DMS53 (cell line): ENCODE data around the gene UBE2L5.

ENCODE experiments used
- DNase-seq: peaks from one replicate; lab custom pipeline; 2025; lab: John Stamatoyannopoulos, UW

Gene UBE2L5

DNA sequence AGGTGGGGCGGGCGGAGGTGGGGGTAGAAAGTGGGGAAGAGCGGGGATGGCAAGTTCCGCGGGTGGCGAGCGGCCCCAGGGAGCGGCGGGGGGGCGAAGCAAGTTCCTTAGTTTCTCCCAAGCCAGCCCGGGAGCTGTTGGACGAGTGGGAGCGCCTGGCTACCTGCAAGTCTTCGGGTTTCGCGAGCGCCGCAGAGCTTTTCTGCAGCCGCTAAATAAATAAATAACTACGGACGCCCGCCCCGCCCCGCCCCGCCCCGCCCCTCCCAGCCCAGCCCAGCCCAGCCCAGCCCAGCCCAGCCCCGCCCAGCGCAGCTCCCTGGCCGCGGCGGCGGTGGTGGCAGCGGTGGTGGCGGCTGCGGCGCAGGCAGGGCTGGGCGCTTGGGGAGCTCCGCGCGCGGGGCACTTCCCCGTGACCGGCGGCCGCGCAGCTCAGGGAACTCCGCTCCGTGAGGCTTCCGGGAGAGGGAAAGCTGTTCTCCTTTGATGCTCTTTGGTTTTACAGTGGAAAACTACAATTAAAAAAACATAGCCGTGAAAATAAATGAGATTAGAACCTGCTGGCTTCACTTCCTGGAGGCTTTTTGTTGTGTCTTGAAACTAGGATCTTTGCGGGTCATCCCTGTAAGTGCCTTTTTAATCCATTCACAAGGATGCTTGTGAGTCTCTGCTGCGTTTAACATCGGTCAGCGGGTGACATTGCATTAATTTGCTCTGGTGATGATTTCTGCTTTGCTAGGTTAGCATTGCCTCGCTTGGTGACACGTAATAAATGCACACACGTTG lies at the start of gene UBE2L5:
UBE2L5 (plus strand) TSS at position 440 of the 786 bp plus-strand sequence. CDS start 5,498 bp downstream, outside the sequence.
- DNase-seq: peak; percentile 89

DNA sequence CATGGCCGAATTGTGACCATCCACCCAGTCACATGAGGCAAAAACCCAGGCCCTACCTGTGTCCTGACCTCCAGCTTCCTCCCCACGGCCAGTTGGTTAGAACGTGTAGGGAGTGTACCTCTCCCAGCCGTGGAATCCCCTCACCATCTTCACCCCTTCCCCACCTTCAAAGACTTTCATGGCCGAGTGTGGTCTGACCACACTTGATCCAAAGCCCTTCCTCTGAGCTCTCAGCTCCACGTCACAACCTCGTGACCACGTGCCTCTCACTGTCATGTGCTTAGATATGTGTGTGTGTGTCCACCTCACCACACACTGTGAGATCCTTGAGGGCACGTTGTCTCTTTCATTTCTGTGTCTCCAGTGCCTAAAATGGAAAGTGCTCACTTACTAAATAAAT lies 48.6 kb upstream of the UBE2L5 start:
- no peak for DNase-seq

DNA sequence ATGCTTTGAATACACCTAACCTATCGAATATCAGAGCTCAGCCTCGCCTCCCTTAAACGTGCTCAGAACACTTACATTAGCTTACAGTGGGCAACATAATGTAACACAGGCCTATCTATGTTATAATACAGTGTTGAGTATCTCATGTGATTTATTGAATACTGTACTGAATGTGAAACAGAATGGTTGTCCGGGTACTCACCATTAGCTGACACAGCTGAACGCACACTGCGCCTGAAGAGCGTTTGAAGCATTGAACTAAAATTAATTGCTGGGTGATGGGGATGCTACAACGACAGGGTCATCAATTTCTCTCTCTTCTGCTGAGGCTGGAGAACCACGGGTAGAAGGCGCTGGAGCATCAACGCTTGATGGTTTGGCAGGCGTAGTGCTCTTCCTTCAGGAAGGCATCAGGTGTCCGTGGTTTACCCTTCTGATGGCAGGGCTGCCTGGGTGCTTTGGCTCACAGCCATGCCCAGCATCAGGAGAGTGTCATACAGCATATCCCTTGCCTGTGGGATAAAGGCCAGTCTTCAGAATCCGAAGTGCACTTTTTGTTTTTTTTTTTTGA lies 46.9 kb upstream of the UBE2L5 start:
- DNase-seq: no peak

DNA sequence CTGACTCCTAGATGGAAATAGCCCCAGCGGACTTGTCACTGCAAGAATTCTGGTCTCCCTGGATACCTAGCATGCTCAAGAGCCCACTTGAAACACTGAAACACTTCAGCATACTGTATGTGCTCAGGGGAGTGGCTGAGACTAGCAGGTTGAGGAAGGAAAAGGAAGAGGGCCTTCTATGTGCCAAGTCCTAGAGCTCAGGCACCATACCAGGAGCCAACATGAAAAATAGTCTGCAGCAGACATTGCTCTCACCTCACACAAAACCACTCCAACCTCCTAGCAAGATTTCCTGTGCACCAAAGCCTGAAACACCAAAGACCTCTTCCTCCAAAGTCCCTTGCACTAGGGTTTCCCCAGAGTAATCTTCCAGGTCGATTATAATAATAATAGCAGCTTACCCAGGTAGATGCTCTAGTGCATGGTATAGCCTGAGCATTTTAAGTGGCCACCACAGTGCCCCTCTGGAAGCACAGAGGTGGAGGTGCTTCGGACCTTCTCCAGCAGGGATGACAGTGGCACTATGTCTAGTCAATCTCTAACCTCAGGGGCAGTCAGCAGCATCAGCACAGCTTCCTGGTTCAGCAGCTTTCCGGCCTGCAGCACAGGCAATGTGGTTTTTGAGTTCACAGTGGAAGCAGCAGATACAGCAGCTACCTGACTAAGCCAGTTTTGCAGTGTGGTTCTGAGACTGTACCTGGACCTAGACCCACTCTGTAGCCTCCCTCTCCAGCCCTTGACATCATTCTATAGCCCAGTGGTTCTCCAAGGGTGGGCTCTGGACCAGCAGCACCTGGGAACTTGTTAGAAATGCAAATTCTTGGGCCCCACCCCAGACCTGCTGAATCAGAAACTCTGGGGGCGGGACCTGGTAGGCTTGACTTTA lies 45.6 kb upstream of the UBE2L5 start:
- DNase-seq: peak; percentile 85

DNA sequence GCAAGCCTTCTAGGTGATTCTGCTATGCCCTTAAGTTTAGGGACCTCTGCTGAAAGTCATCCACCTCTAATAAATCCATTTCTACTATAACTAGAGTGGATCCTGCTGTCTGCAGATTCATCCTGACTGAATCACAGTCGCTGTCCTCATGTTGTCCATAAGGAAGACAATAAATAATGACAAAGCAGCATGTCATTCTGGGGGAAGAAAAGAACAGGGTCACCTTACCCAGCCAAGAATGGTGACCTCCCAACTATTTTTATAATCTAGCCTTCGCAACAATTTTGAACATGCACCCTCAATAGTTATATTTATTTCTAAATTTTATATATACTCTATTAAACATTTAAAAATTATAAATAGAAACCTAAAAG lies 45.0 kb upstream of the UBE2L5 start:
- no peak for DNase-seq

DNA sequence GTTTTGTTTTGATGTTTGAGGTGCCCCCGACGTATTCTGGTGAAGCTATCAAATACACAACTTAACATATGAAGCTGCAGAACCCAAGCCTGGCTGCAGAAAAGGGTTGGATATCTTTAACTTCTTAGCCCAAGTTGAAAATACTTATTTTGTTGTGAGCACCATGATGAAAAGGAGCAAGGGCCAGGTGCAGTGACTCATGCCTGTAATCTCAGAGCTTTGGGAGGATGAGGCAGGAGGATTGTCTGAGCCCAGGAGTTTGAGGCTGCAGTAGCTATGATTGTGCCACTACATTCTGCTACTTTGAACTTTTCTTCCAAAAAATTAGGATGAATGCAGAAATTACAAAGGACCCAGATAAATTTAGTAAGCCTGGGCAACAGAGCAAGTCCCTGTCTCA lies 44.1 kb upstream of the UBE2L5 start:
- DNase-seq: no peak

DNA sequence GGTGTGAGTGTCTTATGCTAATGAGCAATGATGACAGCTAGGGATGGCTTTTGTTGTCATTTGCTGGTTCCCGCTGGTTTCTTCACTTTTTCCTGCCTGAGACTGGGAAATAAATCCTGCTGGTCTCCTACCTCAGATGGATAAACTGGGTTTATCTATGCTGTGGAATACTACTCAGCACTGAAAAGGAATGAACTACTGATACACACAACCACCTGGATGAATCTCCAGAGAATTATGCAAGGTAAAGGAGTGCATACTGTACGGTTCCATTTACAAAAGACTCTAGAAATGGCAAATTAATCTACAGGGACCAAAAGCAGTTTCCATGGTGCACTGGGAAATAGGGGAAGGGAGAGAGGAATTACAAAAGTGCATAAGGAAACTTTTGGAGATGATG lies 41.2 kb upstream of the UBE2L5 start:
- no peak for DNase-seq

DNA sequence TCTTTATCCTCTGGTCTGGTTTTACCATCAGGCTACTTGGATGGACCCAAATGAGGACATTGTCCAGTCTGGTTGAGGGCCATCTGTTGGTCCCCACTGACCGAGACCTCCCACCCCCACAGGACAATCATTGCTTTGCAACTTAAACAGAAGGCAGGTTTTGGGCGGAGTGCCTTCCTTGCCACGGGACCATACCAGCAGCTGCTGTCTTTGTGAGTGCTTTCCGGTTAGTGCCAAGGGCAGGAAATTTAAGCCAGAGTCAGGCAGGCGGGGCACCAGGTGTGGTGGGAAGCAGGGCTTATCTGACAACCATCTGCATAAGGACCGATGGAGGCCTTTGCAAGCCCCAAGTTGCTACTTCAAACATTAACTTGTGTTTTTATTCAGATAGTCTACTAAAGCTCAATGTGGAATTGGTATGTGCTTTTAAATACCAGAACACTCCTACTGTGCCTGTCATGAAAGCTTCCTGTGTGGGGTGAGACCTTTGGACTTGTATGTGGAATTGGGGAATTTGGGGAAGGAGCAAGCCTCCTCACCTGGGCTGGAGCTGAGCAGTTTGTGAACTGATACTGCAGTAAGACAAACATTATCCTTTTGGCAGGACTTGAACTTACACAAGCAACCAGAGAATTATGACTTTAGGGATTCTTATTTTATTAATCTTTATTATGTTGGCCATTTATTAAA lies 39.3 kb upstream of the UBE2L5 start:
- no peak for DNase-seq

DNA sequence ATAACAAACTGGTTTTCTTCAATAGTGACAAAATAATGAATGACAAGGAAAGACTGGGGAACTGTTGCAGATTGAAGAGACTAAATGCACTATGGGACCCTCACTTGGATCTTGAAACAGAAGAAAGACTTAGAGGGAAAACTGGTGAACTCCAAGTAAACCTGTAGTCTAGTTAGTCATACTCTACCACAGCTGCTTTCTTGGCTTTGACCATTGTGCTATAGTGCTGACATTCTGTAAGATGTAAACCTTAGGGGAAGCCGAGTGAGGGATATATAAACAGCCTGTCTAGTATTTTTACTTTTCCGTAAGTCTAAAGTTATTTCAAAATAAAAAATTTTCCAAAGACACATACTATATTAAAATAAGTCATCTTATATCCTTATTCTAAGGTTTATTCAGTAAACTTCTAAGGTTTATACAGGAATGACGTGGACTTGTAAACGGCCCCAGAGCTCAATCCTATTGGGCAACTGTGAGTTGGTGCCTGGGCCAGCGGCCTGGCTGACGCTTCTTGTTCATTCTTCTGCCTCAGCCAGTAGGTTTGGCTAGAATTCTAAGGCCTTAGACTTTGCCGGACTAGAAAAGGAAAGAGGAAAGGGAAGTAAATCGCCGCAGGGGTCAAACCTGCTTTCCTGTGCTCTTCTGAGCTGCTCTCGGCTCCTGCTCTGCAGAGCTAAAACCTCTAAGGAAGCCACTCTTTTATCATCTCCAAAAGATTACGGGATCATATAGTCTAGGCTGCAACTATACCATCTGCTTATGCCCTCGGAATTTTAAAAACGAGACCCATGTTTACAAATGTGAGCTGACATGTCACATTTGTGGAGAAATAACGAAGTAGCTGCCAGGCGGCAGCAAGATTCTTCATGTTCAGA lies 33.6 kb upstream of the UBE2L5 start:
- DNase-seq: no peak

DNA sequence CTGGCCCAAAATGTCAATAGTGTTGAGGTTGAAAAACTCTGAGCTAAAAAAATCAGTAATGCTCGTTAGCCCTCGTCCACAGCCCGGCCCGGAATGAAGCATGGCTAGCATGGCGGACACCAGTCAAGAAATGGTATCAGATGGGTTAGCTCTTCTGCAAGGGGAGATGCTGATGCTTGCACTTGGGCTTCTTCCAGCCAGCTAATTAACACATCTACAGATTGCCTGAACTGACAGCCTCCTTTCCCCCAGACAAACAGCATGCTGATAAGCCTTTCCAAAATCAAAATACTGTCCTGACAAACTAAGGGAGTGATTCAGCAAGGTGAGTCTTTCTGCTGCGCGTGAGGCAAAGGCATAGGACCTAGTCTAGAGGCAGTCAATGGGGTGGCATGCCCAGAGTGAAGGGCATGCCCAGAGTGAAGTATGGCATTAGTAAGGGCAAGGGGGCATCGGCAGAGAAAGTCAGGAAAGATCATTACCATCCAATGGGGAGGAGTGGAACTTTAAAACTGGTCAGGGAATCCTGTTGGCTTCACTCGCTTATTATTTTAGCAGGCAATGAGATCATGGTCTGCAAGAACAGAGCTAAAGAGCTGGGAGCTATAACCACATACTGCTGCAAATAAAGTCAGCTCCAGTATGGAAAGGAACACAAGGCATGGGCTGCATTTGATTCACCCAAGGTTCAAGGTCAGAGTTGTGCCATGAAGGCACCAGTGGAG lies 30.2 kb upstream of the UBE2L5 start:
- DNase-seq: no peak

DNA sequence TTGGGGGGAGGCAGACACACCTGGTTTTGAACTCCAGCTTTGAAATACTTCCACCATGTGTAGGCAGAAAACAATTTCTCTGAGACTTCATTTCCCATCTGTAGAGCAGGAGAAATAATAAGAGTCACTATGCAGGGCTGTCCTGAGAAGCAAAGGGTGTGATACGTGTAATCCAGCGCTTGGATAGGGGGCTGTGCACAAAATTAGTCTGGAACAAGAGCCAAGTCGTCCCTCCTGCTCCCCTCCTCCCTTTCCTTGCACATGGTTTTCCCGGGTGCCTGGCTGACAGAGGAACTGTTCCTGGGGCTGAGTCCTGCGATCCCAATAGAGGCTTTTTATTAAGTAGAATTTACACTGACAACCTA lies 29.6 kb upstream of the UBE2L5 start:
- DNase-seq: no peak

DNA sequence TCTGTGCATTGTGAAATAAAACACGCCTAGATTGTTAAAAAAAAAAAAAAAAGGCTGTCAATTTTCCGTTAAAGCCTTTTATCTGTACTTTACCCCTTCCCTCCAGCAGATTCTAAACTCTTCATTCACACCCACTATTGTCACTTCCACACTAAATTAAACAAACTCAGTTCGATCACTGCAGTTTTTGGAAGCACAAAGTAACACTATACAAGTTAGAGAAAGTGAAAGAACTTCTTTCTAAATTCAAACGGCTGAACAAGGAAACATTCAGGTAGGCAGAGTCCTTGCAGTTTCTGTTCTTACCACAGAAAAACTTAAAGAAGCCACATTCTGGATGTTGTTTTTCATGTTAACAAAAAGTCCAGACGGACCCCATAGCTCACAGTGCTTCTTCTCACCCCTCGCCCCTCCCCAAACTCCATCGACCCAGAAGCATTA lies 27.5 kb upstream of the UBE2L5 start:
- DNase-seq: peak; percentile 42

DNA sequence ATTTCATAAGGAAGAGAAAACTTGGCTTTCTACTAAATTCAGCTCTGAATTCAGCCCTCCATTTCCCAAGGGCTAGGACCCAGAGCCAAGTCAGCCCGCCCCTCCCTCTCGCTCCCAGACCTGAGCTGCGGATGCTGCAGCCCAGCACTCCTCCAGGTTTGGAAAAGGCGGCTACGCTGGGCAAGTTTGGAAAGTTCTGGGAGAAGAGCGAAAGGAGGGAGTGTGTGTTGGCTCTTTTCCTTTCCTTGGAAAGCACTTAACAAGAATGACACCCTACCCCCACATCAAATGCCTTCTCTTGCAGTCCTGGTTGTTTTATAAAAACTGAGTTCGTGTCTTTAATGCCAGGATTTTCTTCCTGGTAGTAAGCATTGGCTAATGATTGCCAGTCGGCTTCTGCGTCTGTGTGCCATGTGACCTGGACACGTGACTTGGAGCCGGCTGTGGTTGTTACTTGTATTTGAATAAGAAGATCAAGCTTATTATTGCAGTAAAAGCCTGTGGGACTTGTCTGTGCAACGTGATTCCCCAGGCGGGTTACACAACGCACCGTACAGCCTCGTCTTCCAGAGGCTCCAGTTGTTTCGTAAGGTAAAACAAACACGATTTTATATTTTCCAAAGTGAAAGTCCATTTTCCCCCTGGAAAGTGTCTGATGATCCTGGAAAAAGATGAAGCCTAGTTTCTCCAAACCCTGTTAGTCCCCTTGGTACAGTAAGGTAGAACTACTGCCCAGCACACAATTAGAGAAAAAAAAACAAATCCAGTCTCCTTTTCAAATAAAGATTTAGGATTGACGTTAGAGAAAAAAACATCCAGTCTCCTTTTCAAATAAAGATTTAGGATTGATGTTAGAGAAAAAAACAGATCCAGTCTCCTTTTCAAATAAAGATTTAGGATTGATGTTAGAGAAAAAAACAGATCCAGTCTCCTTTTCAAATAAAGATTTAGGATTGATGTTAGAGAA lies 26.8 kb upstream of the UBE2L5 start:
- DNase-seq: peak; percentile 94

DNA sequence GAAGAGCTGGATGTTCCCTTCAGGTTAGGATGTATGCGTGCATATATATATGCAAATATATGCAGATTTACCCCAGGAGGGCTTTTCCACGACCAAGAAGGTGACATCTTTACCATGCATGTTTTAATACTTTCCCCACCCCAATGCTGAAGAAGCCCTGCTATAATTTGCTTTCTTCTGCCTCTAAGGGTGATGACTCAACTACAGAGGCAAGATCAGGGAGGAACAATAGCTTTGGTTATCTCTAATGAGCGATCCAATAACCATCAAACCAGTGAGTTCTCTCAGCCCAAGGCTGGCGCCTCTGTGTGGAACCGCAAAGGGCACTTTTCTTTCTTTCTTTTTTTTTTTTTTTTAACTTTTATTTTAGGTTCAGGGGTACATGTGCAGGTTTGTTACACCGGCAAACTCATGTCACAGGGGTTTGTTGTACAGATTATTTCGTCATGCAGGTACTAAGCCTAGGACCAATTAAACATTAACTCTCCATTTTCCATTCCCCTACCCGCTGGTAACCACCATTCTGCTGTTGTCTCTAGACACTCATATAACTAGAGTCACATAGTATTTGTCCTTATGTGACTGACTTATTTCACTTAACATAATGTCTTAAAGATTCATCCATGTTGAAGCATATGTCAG lies 25.7 kb upstream of the UBE2L5 start:
- DNase-seq: no peak

DNA sequence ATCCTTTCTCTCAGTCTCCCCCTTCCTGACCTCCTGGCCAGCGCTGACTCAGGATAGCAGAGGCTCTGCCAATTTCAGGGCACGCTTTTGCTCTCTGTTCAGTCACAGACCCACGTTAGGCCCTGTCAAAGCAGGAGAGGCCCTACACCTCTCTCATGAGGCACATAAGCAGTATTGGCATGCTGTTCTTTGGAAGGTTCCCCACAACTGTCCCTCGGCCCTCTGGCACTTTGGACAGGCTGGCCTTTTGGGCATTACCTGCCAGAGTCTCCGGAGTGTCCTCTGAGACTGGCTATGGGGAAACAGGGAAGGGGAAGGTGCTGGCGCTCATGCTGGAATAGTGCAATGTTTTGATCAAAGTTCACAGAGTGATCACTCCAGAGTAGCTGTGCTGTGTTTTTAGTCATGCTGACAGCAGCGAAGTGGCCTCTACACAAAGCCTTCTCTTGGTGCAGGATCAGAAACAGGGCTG lies 23.7 kb upstream of the UBE2L5 start:
- no peak for DNase-seq

DNA sequence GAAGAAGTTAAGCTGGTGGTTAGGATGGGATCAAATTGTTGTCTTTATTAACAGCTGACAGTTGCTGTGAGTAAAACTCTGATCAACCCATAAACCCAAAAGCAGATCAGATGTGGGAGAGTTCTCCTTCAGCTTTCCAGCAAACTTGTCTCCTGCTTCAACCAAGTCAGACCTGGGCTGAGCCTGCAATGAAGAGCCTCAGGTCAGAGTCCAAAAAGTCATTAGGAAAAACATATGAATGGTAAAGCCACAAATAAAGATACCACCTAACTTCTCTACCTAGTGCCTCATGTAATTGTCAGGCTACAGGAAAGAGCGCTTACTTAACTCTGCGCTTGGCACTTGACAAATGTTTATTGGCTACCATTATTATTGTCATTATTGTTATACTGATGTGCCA lies 21.9 kb upstream of the UBE2L5 start:
- no peak for DNase-seq

DNA sequence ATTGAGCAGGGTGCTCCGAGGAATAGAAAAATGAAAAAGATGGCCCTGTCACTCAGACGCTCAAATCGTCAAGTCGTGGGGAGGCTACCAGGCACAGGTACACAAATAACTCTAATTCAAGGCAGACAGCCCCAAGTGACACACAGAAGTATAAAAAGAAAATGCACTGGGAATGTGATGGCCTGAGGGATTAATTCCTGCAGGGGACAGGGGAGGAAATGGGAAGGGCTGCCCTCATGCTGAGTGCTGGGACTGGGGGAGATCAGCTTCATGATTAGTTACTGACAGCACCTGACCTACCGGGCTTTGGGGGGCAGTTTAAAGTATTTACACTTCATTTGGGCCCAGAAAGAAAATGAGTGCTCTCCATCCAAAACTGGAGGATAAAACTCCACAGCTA lies 20.9 kb upstream of the UBE2L5 start:
- no peak for DNase-seq

DNA sequence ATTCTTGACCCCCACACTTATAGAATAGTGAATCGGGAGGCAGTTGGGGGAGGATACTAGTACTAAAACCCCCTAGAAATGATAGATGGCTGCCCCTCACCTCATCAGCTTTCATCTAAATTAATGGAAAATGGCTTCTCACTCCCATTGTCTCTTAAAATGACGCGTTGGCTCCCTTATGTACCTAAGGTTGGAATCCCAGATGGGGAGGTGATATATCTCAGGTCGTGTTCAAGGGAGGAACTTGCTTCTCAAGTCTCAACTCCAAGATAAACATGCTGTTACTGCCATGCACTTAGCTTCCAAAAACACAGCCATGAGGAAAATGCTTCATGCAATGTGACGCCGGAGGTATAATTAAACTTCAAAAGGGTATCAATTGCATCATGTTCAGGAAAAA lies 18.8 kb upstream of the UBE2L5 start:
- no peak for DNase-seq

DNA sequence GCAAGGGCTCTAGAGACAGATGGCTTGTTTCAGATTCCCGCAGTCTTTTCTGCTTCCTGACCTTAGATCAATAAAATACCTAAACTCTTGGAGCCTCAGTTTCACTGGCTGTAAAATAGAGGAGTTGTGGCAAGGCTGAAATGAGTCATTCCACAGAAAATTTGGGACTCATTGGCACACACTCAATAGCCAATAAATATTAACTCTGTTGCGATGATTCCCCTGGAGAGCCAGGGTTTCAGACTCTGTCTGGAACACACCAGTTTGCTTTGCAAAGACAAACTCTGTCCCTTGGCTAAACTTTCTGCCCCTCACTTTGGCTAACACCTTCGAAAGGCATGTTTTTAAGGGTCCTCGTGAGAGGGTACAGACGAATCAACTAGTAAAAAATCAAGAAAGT lies 18.1 kb upstream of the UBE2L5 start:
- no peak for DNase-seq
